ENCODE measurements around the gene SPX. TPM values are rescaled to one million over a fixed set of nuclear protein-coding genes. Genes with fewer than 3 reads are reported as not detected.

SPX gene
- total and polyA plus RNA-seq, 4 donors, result 0.25 to 3.7 (median 0.76) TPM

- over 99% methylated on average over 3 of the region's 3 CpGs for WGBS
- Histone ChIP-seq H3K27ac (ENCODE audit: low read depth in 1 of 2, low read length in 2 of 2) (no peak overlapping the region), H3K27me3 (ENCODE audit: control insufficient read depth in 4 of 4, insufficient read depth in 4 of 4, low read length in 3 of 4) (no peaks in the 10 kb centered on the region), H3K4me1 (ENCODE audit: control insufficient read depth in 4 of 4, insufficient read depth in 4 of 4, low read length in 3 of 4) (no peaks in the 10 kb centered on the region), H3K4me3 (ENCODE audit: low read depth in 1 of 3, low read length in 3 of 3) (no peak overlapping the region), H3K9me3 (ENCODE audit: control insufficient read depth in 4 of 4, low read length in 3 of 4) (no peaks in the 10 kb centered on the region), H3K36me3 (ENCODE audit: control insufficient read depth in 4 of 4, insufficient read depth in 3 of 4, low read depth in 1 of 4, low read length in 3 of 4) (peaks cover under 1 to 19% (median 8%) of the 10 kb centered on the region in 4 donors), H3K9ac (ENCODE audit: low read depth in 1 of 2, low read length in 2 of 2) (no peak overlapping the region)
- TF ChIP-seq YY1 (IDR thresholded peaks at IDR 0.05), result no peak
- no peak for TF ChIP-seq ZBTB33 (IDR thresholded peaks at IDR 0.05)
- TF ChIP-seq CTCF (IDR thresholded peaks at IDR 0.05; ENCODE audit: low read depth, low read length, missing input control), result no peak
- no peak for TF ChIP-seq HNF4A (conservative IDR thresholded peaks at IDR 0.05)
- no peak for TF ChIP-seq EGR1 (IDR thresholded peaks at IDR 0.05; ENCODE audit: low read depth in 2 of 2)
- TF ChIP-seq HNF4G (IDR thresholded peaks at IDR 0.05), result no peak
- no peak for TF ChIP-seq SP1 (IDR thresholded peaks at IDR 0.05)
- no peak for DNase-seq (ENCODE audit: low spot score)
Measured at GRCh38 chr12:21518451-21518850, 7.6 kb upstream of the SPX start.

GRCh38 chr12:21521541-21521940, 4.6 kb upstream of the SPX start:
- Histone ChIP-seq H3K9ac (ENCODE audit: low read depth in 1 of 2, low read length in 2 of 2) (no peak overlapping the region), H3K9me3 (ENCODE audit: control insufficient read depth in 4 of 4, low read length in 3 of 4) (peaks cover 0 to 3% (median 0%) of the 10 kb centered on the region in 4 donors), H3K4me3 (ENCODE audit: low read depth in 1 of 3, low read length in 3 of 3) (no peak overlapping the region), H3K4me1 (ENCODE audit: control insufficient read depth in 4 of 4, insufficient read depth in 4 of 4, low read length in 3 of 4) (peaks cover 0 to under 1% (median 0%) of the 10 kb centered on the region in 4 donors), H3K27me3 (ENCODE audit: control insufficient read depth in 4 of 4, insufficient read depth in 4 of 4, low read length in 3 of 4) (no peaks in the 10 kb centered on the region), H3K36me3 (ENCODE audit: control insufficient read depth in 4 of 4, insufficient read depth in 3 of 4, low read depth in 1 of 4, low read length in 3 of 4) (no peaks in the 10 kb centered on the region), H3K27ac (ENCODE audit: low read depth in 1 of 2, low read length in 2 of 2) (no peak overlapping the region)
- WGBS, result 58% methylated on average over 1 of the region's 1 CpG
- TF ChIP-seq TAF1 (conservative IDR thresholded peaks at IDR 0.05) (no peak), CTCF (IDR thresholded peaks at IDR 0.05; ENCODE audit: low read depth, low read length, missing input control) (no peak), REST (IDR thresholded peaks at IDR 0.05) (no peak), RAD21 (IDR thresholded peaks at IDR 0.05) (no peak), RXRA (IDR thresholded peaks at IDR 0.05) (no peak), SP1 (IDR thresholded peaks at IDR 0.05) (no peak), ZBTB33 (IDR thresholded peaks at IDR 0.05) (no peak), MAX (IDR thresholded peaks at IDR 0.05) (no peak), HNF4G (IDR thresholded peaks at IDR 0.05) (no peak), NR2F2 (IDR thresholded peaks at IDR 0.05) (no peak), JUND (IDR thresholded peaks at IDR 0.05) (no peak), YY1 (IDR thresholded peaks at IDR 0.05) (no peak), HNF4A (conservative IDR thresholded peaks at IDR 0.05) (no peak), FOXA1 (IDR thresholded peaks at IDR 0.05) (no peak), FOXA2 (IDR thresholded peaks at IDR 0.05) (no peak), ATF3 (IDR thresholded peaks at IDR 0.05) (no peak), EGR1 (IDR thresholded peaks at IDR 0.05; ENCODE audit: low read depth in 2 of 2) (no peak), GABPA (IDR thresholded peaks at IDR 0.05 in 1 of 2, conservative IDR thresholded peaks at IDR 0.05 in 1 of 2) (no peak)
- no peak for DNase-seq (ENCODE audit: low spot score)
